ENCODE measurements around the gene ADCY3. TPM values are rescaled to one million over a fixed set of nuclear protein-coding genes. Genes with fewer than 3 reads are reported as not detected.

The ADCY3 gene
- total RNA-seq, 2 experiments from 2014 or later, result 55.4 to 55.7 TPM

DNA sequence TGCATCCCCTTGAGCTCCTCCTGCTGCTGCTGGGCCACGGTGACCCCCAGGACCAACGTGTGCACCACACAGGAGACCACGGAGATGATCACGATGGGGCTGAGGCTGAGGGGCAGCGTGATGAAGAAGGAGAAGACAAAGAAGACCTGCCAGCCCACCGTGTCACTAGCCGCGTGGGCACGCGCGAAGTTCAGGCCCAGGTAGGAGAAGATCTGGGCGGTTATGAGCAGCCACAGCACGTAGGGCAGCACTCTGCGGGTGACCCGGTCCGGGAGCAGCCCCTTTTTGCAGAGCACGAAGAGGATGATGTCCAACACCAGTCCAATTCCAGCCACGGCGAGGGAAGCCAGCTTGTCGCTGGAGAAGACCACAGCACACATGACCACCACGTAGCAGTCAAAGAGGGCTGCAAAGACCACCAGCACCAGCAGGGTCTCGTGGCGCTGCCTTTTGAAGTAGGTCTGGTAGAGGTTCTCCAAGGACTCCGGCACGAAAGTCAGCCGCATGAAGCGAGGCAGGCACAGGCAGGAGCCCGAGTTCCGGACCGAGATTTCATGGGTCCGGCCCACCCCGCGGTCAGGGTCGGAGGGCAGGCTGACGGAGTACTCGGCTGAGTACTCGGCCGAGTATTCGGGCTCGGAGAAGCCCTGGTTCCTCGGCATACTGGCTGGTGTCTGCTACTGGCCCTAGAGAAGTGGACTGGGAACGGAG, 1.6 kb downstream of the ADCY3 start:
- H3K36me3 Mint-ChIP-seq, result peaks cover 24% of the 10 kb centered on the region
- DNase-seq, result no peak
- H3K9me3 Mint-ChIP-seq, result no peaks in the 10 kb centered on the region
- no peak overlapping the region for H3K27ac Mint-ChIP-seq
- H3K4me3 Mint-ChIP-seq, result peak overlapping the region; percentile 88
- H3K4me1 Mint-ChIP-seq, result peaks cover 33% of the 10 kb centered on the region
- H3K27me3 Mint-ChIP-seq, result no peaks in the 10 kb centered on the region

DNA sequence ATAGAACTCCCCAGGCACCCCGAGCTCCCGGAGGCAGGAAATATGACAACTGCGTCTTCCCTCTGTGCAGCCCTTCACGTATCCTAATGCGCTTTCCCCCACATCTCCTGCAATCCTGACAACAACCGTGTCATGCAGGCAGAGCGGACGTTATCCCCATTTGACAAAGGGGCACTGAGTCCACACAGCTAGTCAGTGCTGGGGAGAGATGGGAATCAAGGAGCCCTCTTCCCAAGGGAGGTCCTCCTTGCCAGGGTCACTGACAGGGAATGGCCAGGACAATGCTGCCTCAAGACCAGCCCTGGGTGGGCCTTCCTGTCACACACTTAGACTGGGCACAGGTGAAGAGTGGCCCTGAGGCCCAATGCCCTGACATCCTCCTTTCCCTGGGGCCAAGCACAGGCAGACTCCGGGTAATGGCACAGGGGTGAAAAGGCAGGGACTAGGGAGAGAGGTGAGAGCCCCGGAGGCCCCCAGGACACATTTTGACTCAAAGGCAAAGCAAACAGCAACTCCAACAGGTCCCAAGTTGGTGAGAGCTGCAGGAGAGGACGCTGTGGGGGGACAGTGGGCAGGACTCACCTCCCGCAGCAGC, 2.2 kb downstream of the ADCY3 start:
- Mint-ChIP-seq H3K27ac (no peak overlapping the region), H3K9me3 (no peaks in the 10 kb centered on the region), H3K27me3 (no peaks in the 10 kb centered on the region), H3K36me3 (peaks cover 27% of the 10 kb centered on the region), H3K4me3 (peak overlapping the region; percentile 88), H3K4me1 (peaks cover 35% of the 10 kb centered on the region)
- DNase-seq, result no peak

DNA sequence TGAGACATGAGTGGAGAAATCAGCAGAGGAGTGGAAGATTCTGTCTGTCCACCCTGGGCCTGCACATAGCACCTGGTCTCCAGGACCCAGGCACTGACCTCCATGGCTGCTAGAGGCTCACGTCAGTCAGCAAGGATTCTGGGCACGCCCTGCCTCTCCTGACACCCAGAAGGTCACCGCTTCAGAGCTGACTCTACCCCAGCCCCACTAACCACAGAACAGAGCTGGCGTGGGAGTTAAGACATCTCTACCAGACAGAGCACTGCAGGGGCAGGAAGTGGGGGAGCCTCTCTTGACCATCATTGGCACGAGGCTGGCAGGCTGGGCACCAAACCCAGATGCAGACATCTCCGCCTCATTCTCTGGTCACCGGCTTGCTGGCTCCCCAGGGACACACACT, 3.0 kb downstream of the ADCY3 start:
- peaks cover 35% of the 10 kb centered on the region for H3K4me1 Mint-ChIP-seq
- H3K4me3 Mint-ChIP-seq, result peak overlapping the region; percentile 50
- H3K27me3 Mint-ChIP-seq, result no peaks in the 10 kb centered on the region
- H3K9me3 Mint-ChIP-seq, result no peaks in the 10 kb centered on the region
- peaks cover 30% of the 10 kb centered on the region for H3K36me3 Mint-ChIP-seq
- no peak overlapping the region for H3K27ac Mint-ChIP-seq
- DNase-seq, result peak; percentile 60

DNA sequence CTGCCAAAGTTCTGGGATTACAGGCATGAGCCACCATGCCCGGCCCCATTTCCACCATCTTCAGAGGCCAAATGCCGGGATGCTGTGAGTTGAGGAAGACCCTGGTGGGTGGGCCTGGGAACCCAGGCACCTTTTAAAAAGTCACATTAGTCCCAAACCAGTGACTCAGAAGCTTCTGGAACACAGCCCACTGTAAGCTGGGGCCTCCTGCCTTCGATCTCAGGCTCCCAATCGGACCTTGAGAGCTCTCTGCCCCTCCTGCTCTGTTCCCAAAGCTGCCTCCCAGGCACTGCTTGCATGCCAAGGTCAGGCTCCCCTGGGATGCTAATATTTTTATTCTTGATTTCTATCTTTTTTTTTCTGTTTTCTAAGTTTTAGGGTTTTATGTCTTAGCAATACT, 4.2 kb downstream of the ADCY3 start:
- no peaks in the 10 kb centered on the region for H3K9me3 Mint-ChIP-seq
- no peak overlapping the region for H3K4me3 Mint-ChIP-seq
- peaks cover 34% of the 10 kb centered on the region for H3K4me1 Mint-ChIP-seq
- no peak overlapping the region for H3K27ac Mint-ChIP-seq
- peaks cover 40% of the 10 kb centered on the region for H3K36me3 Mint-ChIP-seq
- no peak for DNase-seq
- H3K27me3 Mint-ChIP-seq, result no peaks in the 10 kb centered on the region

DNA sequence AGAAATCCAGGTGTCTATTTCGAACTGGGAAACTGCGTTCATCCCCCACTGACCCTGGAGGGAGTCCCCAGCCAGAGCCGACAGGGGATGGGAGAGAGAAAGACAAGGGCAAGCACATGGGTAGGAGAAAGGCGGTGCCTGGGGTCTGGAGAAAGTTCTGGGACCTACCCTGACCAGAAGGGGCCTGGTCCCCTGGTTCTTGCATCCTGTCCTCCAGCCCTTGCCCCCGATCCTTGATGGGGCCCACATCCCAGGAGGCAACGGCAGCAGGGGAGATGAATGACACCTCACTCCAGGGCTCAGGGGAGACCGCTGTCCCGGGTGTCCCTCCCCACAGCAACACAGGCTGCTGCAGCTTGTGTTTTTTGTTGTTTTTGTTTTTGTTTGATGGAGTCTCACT, 4.9 kb downstream of the ADCY3 start:
- no peak for DNase-seq
- peaks cover 46% of the 10 kb centered on the region for H3K36me3 Mint-ChIP-seq
- H3K4me3 Mint-ChIP-seq, result no peak overlapping the region
- no peaks in the 10 kb centered on the region for H3K27me3 Mint-ChIP-seq
- H3K27ac Mint-ChIP-seq, result no peak overlapping the region
- H3K9me3 Mint-ChIP-seq, result peaks cover 2% of the 10 kb centered on the region
- peaks cover 31% of the 10 kb centered on the region for H3K4me1 Mint-ChIP-seq

DNA sequence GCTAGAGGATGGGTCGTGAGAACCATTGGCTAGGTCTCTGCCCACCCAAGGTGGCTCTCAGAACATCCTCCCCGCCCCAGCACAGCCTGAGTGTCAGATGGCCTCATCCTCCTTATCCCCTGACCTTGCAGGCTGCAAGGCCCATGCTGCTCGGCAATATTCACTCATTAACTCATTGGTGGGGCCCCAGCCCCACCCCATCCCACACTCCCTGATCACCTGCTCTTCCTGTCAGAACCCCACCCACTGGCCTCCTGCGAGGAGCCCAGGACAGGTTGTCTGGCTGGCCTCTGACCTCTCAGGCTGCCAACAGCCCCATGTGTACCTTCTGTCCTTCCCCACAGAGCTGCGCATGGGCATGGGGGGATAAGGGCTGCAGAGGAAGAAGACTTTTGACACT, 5.3 kb downstream of the ADCY3 start:
- H3K36me3 Mint-ChIP-seq, result peaks cover 50% of the 10 kb centered on the region
- no peak overlapping the region for H3K27ac Mint-ChIP-seq
- H3K4me3 Mint-ChIP-seq, result no peak overlapping the region
- peaks cover 3% of the 10 kb centered on the region for H3K9me3 Mint-ChIP-seq
- H3K27me3 Mint-ChIP-seq, result no peaks in the 10 kb centered on the region
- peaks cover 31% of the 10 kb centered on the region for H3K4me1 Mint-ChIP-seq
- DNase-seq, result no peak

DNA sequence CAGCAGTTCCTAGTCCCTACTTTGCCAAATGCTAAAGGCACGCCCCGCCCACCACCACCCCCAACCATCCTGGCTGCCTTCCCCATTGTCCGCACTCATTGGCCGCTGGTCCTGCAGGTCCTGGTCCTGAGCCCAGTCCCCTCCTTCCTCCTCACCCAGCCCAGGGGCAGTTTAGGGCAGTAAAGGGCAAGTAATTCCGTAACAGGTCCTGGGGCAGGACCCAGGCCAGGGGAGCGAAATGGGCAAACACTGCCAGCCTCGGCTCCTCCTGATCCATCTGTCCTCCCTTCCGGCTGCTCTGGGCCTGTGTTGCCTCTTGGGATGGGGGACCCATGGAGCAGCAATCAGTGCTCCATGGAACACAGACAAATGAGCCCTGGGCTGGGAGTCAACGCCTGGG, 6.1 kb downstream of the ADCY3 start:
- Mint-ChIP-seq H3K4me3 (no peak overlapping the region), H3K4me1 (peaks cover 28% of the 10 kb centered on the region), H3K27me3 (no peaks in the 10 kb centered on the region), H3K9me3 (peaks cover 3% of the 10 kb centered on the region), H3K27ac (no peak overlapping the region), H3K36me3 (peaks cover 53% of the 10 kb centered on the region)
- DNase-seq, result no peak

DNA sequence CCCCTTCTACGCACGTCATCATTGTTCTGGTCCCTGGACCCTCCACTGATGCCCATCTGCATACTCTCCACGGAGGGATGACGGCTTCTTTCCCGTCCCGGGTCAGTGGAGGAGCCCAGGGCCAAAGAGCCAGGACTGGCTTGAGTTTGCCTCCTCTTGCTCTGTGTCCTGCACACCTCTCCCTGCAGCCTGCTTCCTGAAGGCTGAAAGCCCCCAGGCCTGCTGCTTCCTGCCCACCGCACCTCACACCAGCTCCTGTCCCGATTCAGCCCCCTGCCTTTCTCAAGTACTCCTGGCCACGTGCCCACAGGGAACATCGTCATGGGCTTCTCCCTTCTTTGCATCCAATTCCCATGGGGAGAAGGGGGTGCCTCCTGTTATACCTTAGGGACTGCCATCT, 7.1 kb downstream of the ADCY3 start:
- Mint-ChIP-seq H3K4me1 (peaks cover 22% of the 10 kb centered on the region), H3K9me3 (peaks cover 3% of the 10 kb centered on the region), H3K27me3 (no peaks in the 10 kb centered on the region), H3K36me3 (peaks cover 51% of the 10 kb centered on the region), H3K27ac (no peak overlapping the region), H3K4me3 (no peak overlapping the region)
- no peak for DNase-seq

DNA sequence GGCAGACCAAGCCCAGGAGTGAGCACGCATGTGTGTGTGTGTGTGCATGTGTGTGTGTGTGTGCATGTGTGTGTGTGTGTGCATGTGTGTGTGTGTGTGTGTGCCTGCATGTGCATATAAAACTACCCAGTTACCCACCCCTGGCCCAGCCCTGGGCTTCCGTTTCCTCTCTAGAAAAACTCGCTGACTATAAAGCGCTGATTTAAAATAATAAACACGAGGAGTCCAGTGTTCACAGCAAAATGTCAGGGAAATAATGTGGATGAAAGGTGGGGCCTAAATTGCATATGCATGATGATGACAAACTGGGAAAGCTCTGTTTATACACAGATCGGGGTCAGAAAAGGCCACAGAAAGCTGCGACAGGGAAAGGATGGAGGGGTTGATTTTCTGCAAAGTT, 7.5 kb downstream of the ADCY3 start:
- peaks cover 18% of the 10 kb centered on the region for H3K4me1 Mint-ChIP-seq
- DNase-seq, result no peak

DNA sequence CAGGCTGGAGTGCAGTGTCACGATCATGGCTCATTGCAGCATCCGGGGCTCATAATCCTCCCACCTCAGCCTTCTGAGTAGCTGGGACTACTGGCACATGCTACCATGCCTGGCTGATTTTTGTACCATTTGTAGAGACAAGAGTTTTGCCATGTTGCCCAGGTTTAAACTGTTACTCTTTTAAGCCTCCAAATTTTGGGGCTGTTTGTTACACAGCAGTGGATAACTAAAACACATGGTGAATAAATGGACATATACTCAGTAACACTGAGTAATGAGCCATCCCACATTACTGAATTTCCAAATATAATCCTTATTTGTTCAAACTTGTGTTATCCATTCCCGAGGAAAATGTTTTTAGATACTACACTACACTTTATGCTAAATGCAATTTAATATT, 9.8 kb downstream of the ADCY3 start:
- H3K9me3 Mint-ChIP-seq, result peaks cover 3% of the 10 kb centered on the region
- no peaks in the 10 kb centered on the region for H3K27me3 Mint-ChIP-seq
- peaks cover 9% of the 10 kb centered on the region for H3K4me1 Mint-ChIP-seq
- DNase-seq, result no peak
- H3K27ac Mint-ChIP-seq, result no peak overlapping the region
- no peak overlapping the region for H3K4me3 Mint-ChIP-seq
- peaks cover 50% of the 10 kb centered on the region for H3K36me3 Mint-ChIP-seq

More for the DNA sequence above, 7.5 kb downstream of the ADCY3 start:
- Mint-ChIP-seq H3K27ac (no peak overlapping the region), H3K4me3 (no peak overlapping the region), H3K27me3 (no peaks in the 10 kb centered on the region), H3K9me3 (peaks cover 3% of the 10 kb centered on the region), H3K36me3 (peaks cover 47% of the 10 kb centered on the region)

DNA sequence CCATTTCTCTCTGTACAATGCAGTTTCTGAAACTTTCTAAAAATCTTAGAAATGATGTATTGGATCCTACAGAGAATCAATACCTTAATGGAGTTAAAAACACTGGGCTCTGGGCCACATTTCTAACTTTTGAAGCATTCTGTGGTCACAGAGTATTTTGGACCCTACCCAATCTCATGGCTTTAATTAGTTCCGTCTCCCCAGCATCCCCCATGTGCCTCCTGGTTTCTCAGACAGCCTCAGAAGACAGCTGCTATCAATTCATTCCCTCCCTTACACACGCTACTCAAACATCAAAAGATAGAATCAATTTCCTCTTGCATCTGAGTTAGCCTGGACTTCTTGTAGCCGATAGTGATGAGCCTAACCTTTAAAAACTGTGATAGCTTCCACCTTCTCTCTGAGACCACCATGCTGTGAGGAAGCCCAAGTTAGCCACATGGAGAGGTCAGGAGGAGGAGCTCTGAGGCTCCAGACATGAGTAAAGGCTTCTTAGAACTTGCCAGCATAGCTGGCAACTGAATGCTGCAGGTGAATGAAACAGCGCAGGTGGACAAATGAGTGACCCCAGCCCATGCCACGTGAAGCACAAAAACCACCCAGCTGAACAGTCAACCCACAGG, 10.4 kb downstream of the ADCY3 start:
- Mint-ChIP-seq H3K36me3 (peaks cover 47% of the 10 kb centered on the region), H3K9me3 (peaks cover 3% of the 10 kb centered on the region), H3K27me3 (no peaks in the 10 kb centered on the region), H3K4me1 (peaks cover 6% of the 10 kb centered on the region), H3K27ac (no peak overlapping the region), H3K4me3 (no peak overlapping the region)
- DNase-seq, result no peak

DNA sequence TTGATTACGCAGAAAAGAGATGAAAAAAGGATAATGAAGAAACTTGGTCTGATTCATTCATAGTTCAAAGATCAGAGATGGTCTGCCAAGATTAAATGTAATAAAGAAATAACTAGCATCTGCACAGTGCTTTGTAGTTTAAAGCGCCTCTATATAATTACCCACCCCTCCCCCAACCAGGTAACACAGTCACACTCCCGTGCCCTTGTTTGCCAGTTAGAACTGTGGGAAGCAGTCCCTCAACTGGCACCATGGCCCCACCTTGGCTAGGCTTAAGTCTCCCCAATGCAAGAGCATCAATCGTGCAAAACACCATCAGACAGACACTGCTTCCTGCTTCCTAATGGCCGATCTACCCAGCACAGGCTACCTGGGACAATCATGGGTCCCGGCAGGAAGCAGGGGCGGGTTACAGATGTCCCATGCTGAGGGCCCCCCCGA, 11.6 kb downstream of the ADCY3 start:
- Mint-ChIP-seq H3K9me3 (peaks cover 3% of the 10 kb centered on the region), H3K4me3 (no peak overlapping the region), H3K36me3 (peaks cover 50% of the 10 kb centered on the region), H3K27me3 (no peaks in the 10 kb centered on the region), H3K4me1 (peaks cover 4% of the 10 kb centered on the region), H3K27ac (no peak overlapping the region)
- DNase-seq, result no peak

DNA sequence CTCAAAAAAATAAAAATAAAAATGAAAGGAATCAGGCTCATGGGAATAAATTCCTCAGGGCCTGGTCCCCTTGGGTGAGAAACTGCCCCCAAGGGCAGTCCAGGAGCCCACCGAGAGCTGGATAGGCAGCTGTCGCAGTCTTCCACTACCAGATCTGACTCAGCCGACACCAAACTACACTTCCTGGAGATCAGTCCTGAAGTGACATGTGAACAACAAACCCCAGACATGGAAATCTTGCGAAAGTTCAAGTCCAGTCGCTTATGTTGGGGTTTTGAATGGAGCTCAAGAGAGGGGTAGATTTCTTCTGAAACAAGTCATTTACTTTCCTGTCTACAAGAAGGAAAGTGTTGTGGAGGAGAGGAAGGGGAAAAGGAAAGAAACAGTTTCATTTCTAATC, 12.9 kb downstream of the ADCY3 start:
- peaks cover 54% of the 10 kb centered on the region for H3K36me3 Mint-ChIP-seq
- no peak overlapping the region for H3K4me3 Mint-ChIP-seq
- no peaks in the 10 kb centered on the region for H3K27me3 Mint-ChIP-seq
- no peak for DNase-seq
- peaks cover 4% of the 10 kb centered on the region for H3K4me1 Mint-ChIP-seq
- H3K27ac Mint-ChIP-seq, result no peak overlapping the region
- H3K9me3 Mint-ChIP-seq, result peaks cover 3% of the 10 kb centered on the region

DNA sequence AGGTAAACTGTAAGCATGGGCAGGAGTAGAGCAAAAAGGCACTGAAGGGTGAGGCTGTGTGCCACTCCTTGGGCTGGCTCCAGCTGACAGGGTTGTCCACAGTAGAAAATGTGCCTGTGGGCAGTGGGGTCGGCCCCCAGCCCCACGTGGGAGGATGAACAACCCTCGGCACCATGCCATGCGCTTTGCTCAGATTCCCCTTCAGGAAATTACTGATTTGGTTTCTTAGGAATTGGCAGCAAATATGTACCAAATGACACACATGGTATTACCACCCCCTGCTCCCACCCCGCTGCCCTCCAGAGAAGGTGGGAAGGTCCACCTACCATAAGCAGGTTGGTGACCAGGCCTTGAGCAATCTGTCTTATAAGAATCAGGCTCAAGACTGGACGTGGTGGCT, 13.6 kb downstream of the ADCY3 start:
- Mint-ChIP-seq H3K27me3 (no peaks in the 10 kb centered on the region), H3K36me3 (peaks cover 51% of the 10 kb centered on the region), H3K4me1 (peaks cover 4% of the 10 kb centered on the region), H3K27ac (no peak overlapping the region), H3K4me3 (no peak overlapping the region), H3K9me3 (peaks cover 3% of the 10 kb centered on the region)
- no peak for DNase-seq

DNA sequence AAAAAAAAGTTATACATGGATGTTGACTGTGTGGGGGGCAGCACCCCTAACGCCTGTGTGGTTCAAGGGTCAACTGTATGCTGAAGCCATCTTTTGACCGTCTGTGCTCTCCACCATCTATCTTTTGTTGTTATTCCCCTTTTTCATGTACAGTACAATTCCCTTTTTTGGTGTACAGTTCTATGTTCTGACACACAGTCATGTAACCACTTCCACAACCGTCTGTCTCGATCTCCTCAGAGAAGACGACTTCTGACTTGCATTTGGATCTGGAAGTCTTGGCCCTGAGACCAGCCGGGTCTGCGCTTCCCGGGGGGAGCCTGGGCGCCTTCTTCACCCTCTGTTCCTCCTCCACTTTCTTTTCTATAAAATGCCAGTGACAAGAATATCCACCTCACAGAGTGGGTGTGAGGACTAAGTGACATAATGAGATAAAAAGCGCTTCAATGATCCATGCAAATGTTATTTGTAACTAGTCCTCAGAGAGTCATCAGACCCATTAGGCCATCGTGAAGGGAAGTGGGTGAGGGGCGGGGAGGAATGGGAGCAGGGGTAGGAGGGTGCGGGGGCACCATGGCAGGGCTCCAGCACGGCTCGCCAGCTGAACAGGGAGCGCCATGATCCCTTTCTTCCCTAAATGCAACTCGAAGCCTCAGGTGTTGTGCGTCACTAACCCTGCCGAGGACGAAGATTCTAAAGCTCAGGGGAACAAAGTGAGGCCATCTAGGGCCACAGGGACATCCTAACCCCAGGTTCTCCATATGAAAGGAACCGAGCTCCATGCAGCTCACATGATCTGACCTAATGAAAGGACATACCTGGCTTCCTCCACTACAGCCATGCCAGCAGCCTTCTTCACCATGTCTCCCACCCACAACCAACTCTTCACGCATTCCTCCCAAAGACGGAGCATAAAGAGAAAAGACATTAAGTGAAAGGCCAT, 16.6 kb downstream of the ADCY3 start:
- Mint-ChIP-seq H3K27me3 (no peaks in the 10 kb centered on the region), H3K4me1 (peaks cover 4% of the 10 kb centered on the region), H3K36me3 (peaks cover 39% of the 10 kb centered on the region), H3K4me3 (no peak overlapping the region), H3K27ac (no peak overlapping the region), H3K9me3 (no peaks in the 10 kb centered on the region)
- no peak for DNase-seq

Data from activated naive CD8-positive, alpha-beta T cell treated with anti-CD3 and anti-CD28 coated beads for 36 hours (primary cell).